H1 (cell line): ENCODE measurements around the gene PSMB11. TPM values are rescaled to one million over a fixed set of nuclear protein-coding genes. Genes with fewer than 3 reads are reported as not detected.

ENCODE experiments used
- CTCF ChIA-PET: fragments of 300-600 bp; sonication (Branson Sonifier 250); formaldehyde crosslinking; loops from one replicate; lab custom pipeline; 2021; ENCODE audit not compliant: partially characterized antibody; lab: Charles Lee
- POLR2A ChIA-PET: fragments of 300-600 bp; sonication (Branson Sonifier 250); formaldehyde crosslinking; loops from one replicate; lab custom pipeline; 2021; ENCODE audit warnings: inconsistent platforms; ENCODE audit not compliant: partially characterized antibody; lab: Charles Lee
- DNase-seq, 2 experiments: peaks; one replicate each; pipeline versions ENCODE4 v3.0.0 to v3.0.0-alpha.2; 2010 to 2022; ENCODE audit warnings: low spot score in 2 of 2, low read depth in 1 of 2, mixed read lengths in 1 of 2
- FAIRE-seq: peaks from 2 replicates; lab custom pipeline; 2011; peaks lifted over from hg19 to GRCh38; lab: Jason Lieb, UNC
- H2AFZ ChIP-seq: 2 replicates; pipeline ENCODE4 v1.8.1; 2012; ENCODE audit warnings: low read length, inconsistent platforms
- H2AK5ac ChIP-seq: 2 replicates; pipeline ENCODE4 v1.6.1; 2013; ENCODE audit warnings: low read depth, low read length
- H2BK120ac ChIP-seq: replicated peaks from 2 replicates; pipeline ENCODE3; 2013; ENCODE audit warnings: low read depth, low read length, inconsistent platforms
- H2BK12ac ChIP-seq: 2 replicates; pipeline ENCODE4 v1.6.1; 2013; ENCODE audit warnings: low read depth, low read length
- H2BK15ac ChIP-seq: 2 replicates; pipeline ENCODE4 v1.6.1; 2013; ENCODE audit warnings: low read length
- H2BK20ac ChIP-seq: 2 replicates; pipeline ENCODE4 v1.6.1; 2013; ENCODE audit warnings: low read length
- H2BK5ac ChIP-seq: 2 replicates; pipeline ENCODE4 v1.6.1; 2013; ENCODE audit warnings: low read depth, low read length
- H3K14ac ChIP-seq: 2 replicates; pipeline ENCODE4 v1.6.1; 2013; ENCODE audit warnings: inconsistent platforms; ENCODE audit not compliant: insufficient read length
- H3K18ac ChIP-seq: 2 replicates; pipeline ENCODE4 v1.6.1; 2013; ENCODE audit warnings: low read length; ENCODE audit errors: extremely low read depth
- H3K23ac ChIP-seq: 2 replicates; pipeline ENCODE4 v1.6.1; 2013; ENCODE audit warnings: inconsistent platforms; ENCODE audit not compliant: insufficient read length
- H3K23me2 ChIP-seq: 2 replicates; pipeline ENCODE4 v1.6.1; 2013; ENCODE audit warnings: low read depth, low read length
- H3K27ac ChIP-seq: 2 replicates; pipeline ENCODE4 v1.6.1; 2011; ENCODE audit warnings: low read depth, low read length, inconsistent platforms
- H3K27me3 ChIP-seq, 4 experiments: replicated peaks in 1 of 4; 1 replicate in 1 of 4; 2 replicates in 3 of 4; pipeline versions ENCODE4 v1.6.1 to v1.8.1; 2011 to 2013; ENCODE audit warnings: low read length in 3 of 4, mild to moderate bottlenecking in 3 of 4, inconsistent platforms in 2 of 4, mixed read lengths in 2 of 4, moderate library complexity in 1 of 4; ENCODE audit not compliant: control insufficient read depth in 3 of 4, insufficient read depth in 3 of 4; ENCODE audit errors: extremely low read depth in 1 of 4
- H3K36me3 ChIP-seq, 4 experiments: 2 replicates each; pipeline versions ENCODE4 v1.6.1 to v1.8.1; 2011 to 2013; ENCODE audit warnings: mild to moderate bottlenecking in 4 of 4, low read length in 3 of 4, moderate library complexity in 2 of 4, control low read depth in 1 of 4, inconsistent platforms in 1 of 4; ENCODE audit not compliant: insufficient read depth in 4 of 4, control insufficient read depth in 2 of 4
- H3K4ac ChIP-seq: replicated peaks from 2 replicates; pipeline ENCODE3; 2013; ENCODE audit warnings: low read length, low read depth, mixed read lengths, inconsistent platforms; ENCODE audit not compliant: insufficient read length
- H3K4me1 ChIP-seq, 4 experiments: replicated peaks in 1 of 4; 1 replicate in 1 of 4; 2 replicates in 3 of 4; pipeline versions ENCODE4 v1.6.1 to v1.8.1; 2011 to 2013; ENCODE audit warnings: low read length in 3 of 4, inconsistent platforms in 2 of 4, mixed read lengths in 1 of 4; ENCODE audit not compliant: insufficient read depth in 4 of 4, control insufficient read depth in 3 of 4
- H3K4me2 ChIP-seq, 2 experiments: 2 replicates each; pipeline versions ENCODE4 v1.6.1 to v1.8.1; 2011 to 2013; ENCODE audit warnings: low read depth in 2 of 2, low read length in 2 of 2, control low read depth in 1 of 2, inconsistent platforms in 1 of 2, mild to moderate bottlenecking in 1 of 2; ENCODE audit not compliant: insufficient read depth in 1 of 2
- H3K4me3 ChIP-seq, 4 experiments: fragments of 200-600, 300-600 bp in 1 of 4; sonication (generic), shearing (Covaris generic), sonication (Bioruptor Twin) in 1 of 4; 2 replicates each; pipeline versions ENCODE4 v1.5.1 to v1.8.1; 2011 to 2016; ENCODE audit warnings: low read length in 4 of 4, low read depth in 3 of 4, control low read depth in 2 of 4, inconsistent platforms in 2 of 4, mild to moderate bottlenecking in 2 of 4, mixed read lengths in 1 of 4, moderate library complexity in 1 of 4; ENCODE audit not compliant: insufficient read depth in 2 of 4; ENCODE audit errors: extremely low read depth in 1 of 4
- H3K56ac ChIP-seq: replicated peaks from 2 replicates; pipeline ENCODE3; 2013; ENCODE audit warnings: low read depth, mild to moderate bottlenecking, mixed read lengths, low read length, inconsistent platforms; ENCODE audit not compliant: insufficient read length
- H3K79me1 ChIP-seq: 2 replicates; pipeline ENCODE4 v1.6.1; 2013; ENCODE audit warnings: low read depth, low read length, control low read depth
- H3K79me2 ChIP-seq, 2 experiments: 2 replicates each; pipeline versions ENCODE4 v1.6.1 to v1.8.1; 2012 to 2013; ENCODE audit warnings: low read length in 2 of 2, mild to moderate bottlenecking in 2 of 2, inconsistent platforms in 1 of 2; ENCODE audit not compliant: insufficient read depth in 2 of 2, control insufficient read depth in 1 of 2
- H3K9ac ChIP-seq, 4 experiments: replicated peaks in 1 of 4; 1 replicate in 1 of 4; 2 replicates in 3 of 4; pipeline versions ENCODE4 v1.6.1 to v1.8.1; 2011 to 2013; ENCODE audit warnings: low read depth in 3 of 4, low read length in 3 of 4, control low read depth in 2 of 4, mild to moderate bottlenecking in 2 of 4, moderate library complexity in 2 of 4, inconsistent platforms in 1 of 4; ENCODE audit errors: extremely low read depth in 1 of 4
- H3K9me3 ChIP-seq, 2 experiments: 2 replicates each; pipeline versions ENCODE4 v1.6.1 to v1.8.1; 2012 to 2013; ENCODE audit warnings: mild to moderate bottlenecking in 2 of 2, moderate library complexity in 2 of 2, control low read depth in 1 of 2, inconsistent platforms in 1 of 2, low read depth in 1 of 2, low read length in 1 of 2, mixed read lengths in 1 of 2; ENCODE audit not compliant: insufficient read depth in 2 of 2
- H4K20me1 ChIP-seq, 2 experiments: replicated peaks in 1 of 2; 2 replicates each; pipeline versions ENCODE3 to v1.8.1; 2011 to 2013; ENCODE audit warnings: inconsistent platforms in 2 of 2, low read length in 2 of 2, mild to moderate bottlenecking in 1 of 2; ENCODE audit not compliant: insufficient read depth in 2 of 2, control insufficient read depth in 1 of 2
- H4K5ac ChIP-seq: 2 replicates; pipeline ENCODE4 v1.6.1; 2013; ENCODE audit warnings: low read length, low read depth, mixed read lengths, inconsistent platforms; ENCODE audit not compliant: insufficient read length
- H4K8ac ChIP-seq: 2 replicates; pipeline ENCODE4 v1.8.0; 2013; ENCODE audit warnings: mild to moderate bottlenecking, moderate library complexity, low read length, inconsistent platforms; ENCODE audit not compliant: insufficient read depth; ENCODE audit errors: extremely low read depth
- H4K91ac ChIP-seq: replicated peaks from 2 replicates; pipeline ENCODE3; 2013; ENCODE audit warnings: low read length, mixed read lengths, inconsistent platforms; ENCODE audit not compliant: insufficient read length
- CEBPB ChIP-seq: IDR thresholded peaks from 2 replicates; pipeline ENCODE4 v1.6.1; 2012; ENCODE audit warnings: low read depth, low read length
- POU5F1 ChIP-seq: IDR thresholded peaks from 2 replicates; pipeline ENCODE4 v1.6.1; 2011; ENCODE audit warnings: low read depth, mild to moderate bottlenecking, low read length, moderate library complexity
- SRF ChIP-seq: IDR thresholded peaks from 2 replicates; pipeline ENCODE4 v1.6.1; 2011; ENCODE audit warnings: mild to moderate bottlenecking, low read depth, low read length, moderate library complexity
- WGBS, 2 experiments: shearing (Covaris generic) in 1 of 2; methylation state at CpG; one replicate each; pipeline versions ENCODE4 v1.1.6 to v1.1.7; 2013 to 2015; ENCODE audit warnings: low lambda C conversion rate in 2 of 2, mixed read lengths in 2 of 2, inconsistent platforms in 1 of 2, low coverage in 1 of 2, missing lambda C conversion rate in 1 of 2; ENCODE audit not compliant: insufficient replicate concordance in 2 of 2, insufficient coverage in 1 of 2, insufficient read length in 1 of 2; ENCODE audit errors: extremely low coverage in 1 of 2, missing lambda C conversion rate in 1 of 2; 5-methylcytosine and 5-hydroxymethylcytosine counted together
- polyA plus RNA-seq, 7 experiments: library from polyadenylated mRNA; depleted of rRNA in 3 of 7; stranded (reverse) in 5 of 7; unstranded in 2 of 7; fragments of >200 nt in 5 of 7; fragments of 200-250 nt in 2 of 7; gene quantifications; 1 replicate in 5 of 7; 2 replicates in 1 of 7; 4 replicates in 1 of 7; pipeline versions ENCODE4 v1.2.1 to v1.2.3, GENCODE V29; 2011 to 2013; ENCODE audit warnings: missing spikeins in 2 of 7, mixed read lengths in 2 of 7
- total RNA-seq: library from RNA; stranded (reverse); fragmentation: NEBNext Ultra II Directional; extraction: Animal tissue kit (Norgen Biotek cat#: 25700); gene quantifications from 2 replicates; pipeline ENCODE4 v1.2.1, GENCODE V29; 2021

Gene PSMB11
- total and polyA plus RNA-seq, 2 of the 8 experiments (the other 6 are each of a cell fraction or from before 2014, with no cell fraction given) = not detected

DNA sequence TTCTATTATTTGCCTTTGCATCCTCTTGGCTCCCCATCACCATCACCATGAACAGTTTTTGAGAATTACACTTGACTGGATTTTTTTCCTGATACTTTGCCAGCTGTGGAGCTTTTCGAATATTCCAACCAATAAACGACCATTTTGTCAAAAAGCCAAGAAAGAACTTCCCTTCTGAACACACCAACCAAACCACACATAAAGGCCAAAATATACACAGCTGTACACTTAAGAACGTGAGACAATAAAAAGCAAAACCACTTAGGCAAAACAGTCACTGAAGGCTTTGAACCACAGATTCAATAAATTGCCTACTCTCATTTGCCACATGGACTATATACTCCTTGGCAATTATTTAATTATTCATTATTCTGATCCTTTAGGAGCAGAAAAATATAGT is 33.2 kb upstream of the PSMB11 start:
- Histone ChIP-seq H4K8ac (no peak overlapping the region), H3K27me3 (no peaks in the 10 kb centered on the region), H3K4me2 (no peak overlapping the region), H3K4me3 (no peak overlapping the region), H3K18ac (no peak overlapping the region), H3K56ac (no peak overlapping the region), H3K9me3 (no peaks in the 10 kb centered on the region), H4K5ac (no peak overlapping the region), H3K36me3 (no peaks in the 10 kb centered on the region), H3K23ac (no peak overlapping the region), H3K4me1 (peaks cover 4 to 7% (median 6%) of the 10 kb centered on the region in 4 experiments; a peak in 4 of 7 replicates), H3K79me2 (no peaks in the 10 kb centered on the region), H2BK15ac (no peak overlapping the region), H2AK5ac (no peak overlapping the region), H4K20me1 (no peaks in the 10 kb centered on the region), H3K79me1 (no peaks in the 10 kb centered on the region), H2BK5ac (no peak overlapping the region), H2AFZ (no peak overlapping the region), H4K91ac (no peak overlapping the region), H2BK12ac (no peak overlapping the region), H3K27ac (no peak overlapping the region), H3K23me2 (peaks cover 6% of the 10 kb centered on the region), H2BK20ac (no peak overlapping the region), H2BK120ac (no peak overlapping the region), H3K9ac (no peak overlapping the region), H3K4ac (no peak overlapping the region), H3K14ac (no peak overlapping the region)
- CTCF ChIA-PET = interaction anchor here (3.5 to 4.1 kb wide), 2 partner anchors 14 to 32 kb away, joined by 18 to 60 read pairs; partner anchors contain the start of gene PSMB11
- no peak for TF ChIP-seq CEBPB
- TF ChIP-seq POU5F1 = no peak
- TF ChIP-seq SRF = no peak
- POLR2A ChIA-PET = interaction anchor here (1.2 to 4.1 kb wide), 6 partner anchors 8 to 34 kb away, joined by 3 to 99 read pairs (median 47); partner anchors contain the start of genes AJUBA and PSMB11
- DNase-seq (no peak), FAIRE-seq (no peak)
- WGBS, 2 experiments = 93% methylated on average over 3 of the region's 3 CpGs; no CpG with 5 or more reads in 1 of the 2 experiments
